Putamen (tissue), 1 donor: ENCODE results near the gene TANGO2.

ENCODE experiments used
- DNase-seq: peaks from one replicate; pipeline ENCODE4 v3.0.0-alpha.2; 2016; ENCODE audit warnings: low spot score

The TANGO2 gene

DNA sequence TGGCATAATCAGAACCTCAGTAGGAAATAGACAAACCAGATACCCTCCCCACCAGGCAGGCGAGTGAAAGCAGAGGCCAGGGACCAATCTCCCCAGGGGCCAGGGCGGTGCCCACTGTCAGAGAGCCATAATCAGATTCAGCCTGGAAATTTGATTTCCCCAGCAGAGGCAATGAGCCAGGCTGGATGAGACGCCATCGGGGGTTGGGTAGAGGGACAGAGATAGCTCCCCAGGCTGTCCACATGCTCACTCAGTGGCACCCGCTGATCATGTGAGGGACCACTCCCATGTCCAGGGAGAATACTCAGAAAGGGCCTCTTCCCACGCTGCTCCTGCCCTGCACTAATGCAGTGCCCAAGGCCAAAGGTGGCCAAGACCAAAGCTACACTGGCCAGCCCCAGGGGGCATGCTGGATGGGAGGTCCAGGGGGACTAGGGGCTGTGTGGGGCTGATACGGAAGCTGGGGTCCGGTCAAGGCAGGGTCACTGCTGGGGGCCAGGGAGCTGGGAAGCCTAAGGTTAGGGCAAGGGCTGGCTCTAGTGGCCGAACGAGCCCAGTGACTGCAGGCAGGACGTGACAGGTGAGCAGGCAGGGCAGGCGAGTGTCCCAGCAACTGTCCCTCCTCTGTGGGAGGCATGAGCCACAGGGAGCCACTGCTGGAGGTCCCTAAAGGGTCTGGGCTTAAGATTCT lies 24.1 kb upstream of the TANGO2 start:
- DNase-seq = no peak

DNA sequence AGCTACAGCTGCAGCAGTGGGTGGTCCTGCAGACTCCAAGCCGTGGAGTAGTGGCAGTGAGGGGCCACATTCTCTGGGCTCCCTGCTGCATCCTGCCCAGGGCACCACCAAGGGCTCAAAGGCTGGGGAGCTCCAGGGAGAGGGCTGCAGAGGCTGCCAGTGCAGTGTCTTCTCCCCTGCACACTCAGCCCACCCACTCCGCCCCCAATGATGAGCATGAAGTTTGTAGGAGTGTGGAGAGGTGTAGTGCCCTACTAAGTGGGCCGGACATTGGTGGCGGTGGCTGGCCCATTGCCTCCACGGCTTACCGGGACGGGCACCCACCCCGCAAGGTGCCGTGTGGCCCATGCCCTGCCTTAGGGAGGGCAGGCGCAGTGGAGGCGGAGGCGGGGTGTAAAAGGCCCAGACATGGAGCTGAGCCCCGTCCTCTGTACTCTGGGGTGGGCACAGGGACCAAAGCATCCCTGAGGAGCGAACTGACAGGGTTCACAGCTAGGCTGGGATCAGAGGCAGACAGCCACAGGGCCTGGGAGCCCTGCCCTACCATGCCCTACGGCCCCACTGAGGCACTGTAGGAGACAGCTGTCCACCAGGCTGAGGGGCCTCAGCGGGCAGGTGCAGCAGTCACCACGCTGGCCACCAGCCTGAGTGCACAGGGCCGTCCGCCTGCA lies 23.2 kb upstream of the TANGO2 start:
- DNase-seq = no peak

DNA sequence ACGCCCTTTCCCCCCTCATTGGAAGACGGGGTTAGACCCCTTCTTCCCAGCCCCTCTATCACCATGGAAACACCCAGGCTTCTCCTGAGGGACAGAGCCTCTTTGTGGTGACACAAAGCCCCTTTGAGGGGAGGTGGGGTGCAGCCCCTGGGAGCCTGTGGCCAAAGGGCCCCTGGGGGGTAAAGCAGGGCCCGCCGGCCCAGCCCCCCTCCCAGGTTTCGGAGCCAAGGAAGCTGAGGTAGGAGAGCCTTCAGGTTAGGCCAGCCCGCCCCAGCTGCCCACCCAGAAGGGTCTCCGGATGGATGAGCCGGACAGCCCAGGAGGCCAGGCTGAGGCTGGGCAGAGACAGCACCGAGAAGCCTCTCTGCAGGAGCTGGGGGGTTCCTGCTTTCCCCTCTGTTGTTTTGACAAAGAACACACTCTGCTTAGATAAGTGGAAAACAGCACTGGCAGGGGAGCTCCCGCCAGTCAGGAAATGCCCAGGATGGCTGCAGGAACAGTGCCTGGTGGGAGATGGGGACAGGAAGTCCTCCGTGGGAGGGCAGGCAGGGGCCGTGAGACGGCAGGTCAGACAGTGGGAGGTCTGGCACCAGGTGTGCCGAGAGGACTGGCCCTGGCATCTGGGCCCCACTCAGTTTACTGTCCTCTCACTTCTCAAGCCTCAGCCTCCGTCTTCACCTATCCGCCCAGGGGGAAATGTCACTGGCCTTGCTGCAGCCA lies 22.5 kb upstream of the TANGO2 start:
- no peak for DNase-seq

DNA sequence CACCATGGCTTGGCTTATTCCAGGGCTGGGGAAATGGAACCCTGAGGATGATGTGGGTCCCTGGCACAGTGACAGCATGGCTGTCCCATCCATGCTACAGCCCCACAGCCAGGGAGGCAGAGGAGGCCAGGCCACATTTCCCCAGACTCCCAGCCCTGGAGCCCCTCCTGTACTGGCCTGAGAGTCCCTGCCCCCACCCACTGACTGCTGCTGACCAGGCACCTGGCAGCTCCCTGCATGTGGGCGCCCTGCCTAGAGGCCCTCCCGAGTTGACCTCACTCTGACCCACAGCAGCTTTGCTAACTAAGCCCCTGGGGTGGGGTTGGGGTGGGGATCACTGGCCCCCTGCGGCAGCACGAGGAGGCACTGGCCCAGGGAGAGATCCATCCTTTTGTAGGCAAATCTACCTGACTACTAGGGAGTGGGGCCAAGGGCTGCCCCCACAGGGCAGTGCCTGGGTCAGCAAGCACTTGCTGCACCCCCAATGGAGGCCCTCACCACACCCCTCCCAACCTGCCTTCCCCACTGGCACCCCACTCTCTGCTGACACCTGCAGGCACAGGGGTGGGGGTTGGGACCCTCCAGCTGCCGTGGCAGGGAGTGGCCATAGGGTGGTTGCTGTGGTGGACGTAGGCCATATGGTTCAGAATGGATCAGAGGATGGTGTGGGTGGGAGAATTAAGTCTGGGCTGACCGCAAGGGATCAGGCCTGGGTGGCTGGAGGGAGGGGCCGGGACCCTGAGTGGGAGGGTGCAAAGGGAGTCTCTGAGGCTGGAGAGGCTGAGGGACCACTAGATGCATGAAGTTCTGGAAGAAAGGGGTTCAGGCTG lies 21.7 kb upstream of the TANGO2 start:
- DNase-seq = no peak

DNA sequence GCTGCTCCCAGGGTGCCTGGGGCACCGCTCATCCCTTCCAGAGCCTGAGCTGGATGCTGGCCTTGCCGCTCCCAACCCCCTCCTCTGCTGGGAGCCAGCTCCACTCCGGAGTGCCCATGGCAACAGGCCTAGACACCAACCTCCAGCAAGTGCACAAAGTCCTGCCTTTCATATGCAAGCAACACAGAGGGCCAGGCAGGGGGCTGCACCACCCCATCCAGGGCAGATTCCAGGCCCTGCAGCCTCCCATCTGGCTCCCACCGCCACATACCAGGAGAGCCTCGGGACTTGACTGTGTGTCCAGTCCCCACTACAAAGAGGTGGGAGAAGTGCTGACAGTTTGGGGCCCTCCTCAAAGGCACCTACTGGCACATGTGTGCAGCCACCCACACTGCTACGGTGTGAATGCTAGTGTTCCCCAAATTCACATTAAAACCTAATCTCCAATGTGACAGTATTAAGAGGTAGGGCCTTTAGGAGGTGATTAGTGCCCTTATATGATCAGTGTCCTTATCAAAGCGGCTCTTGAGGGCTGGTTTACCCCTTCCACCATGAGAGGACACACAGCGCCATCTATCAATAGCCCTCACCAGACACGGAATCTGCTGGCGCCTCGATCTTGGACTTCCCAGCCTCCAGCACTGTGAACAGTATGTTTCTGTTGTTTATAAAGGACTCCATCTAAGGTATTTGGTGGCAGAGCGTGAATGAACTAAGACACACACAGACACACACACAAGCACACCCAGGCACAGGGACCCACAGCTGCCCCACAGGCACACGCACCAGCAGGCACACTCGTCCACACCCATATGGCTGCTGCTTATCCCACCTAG lies 20.4 kb upstream of the TANGO2 start:
- DNase-seq = no peak

DNA sequence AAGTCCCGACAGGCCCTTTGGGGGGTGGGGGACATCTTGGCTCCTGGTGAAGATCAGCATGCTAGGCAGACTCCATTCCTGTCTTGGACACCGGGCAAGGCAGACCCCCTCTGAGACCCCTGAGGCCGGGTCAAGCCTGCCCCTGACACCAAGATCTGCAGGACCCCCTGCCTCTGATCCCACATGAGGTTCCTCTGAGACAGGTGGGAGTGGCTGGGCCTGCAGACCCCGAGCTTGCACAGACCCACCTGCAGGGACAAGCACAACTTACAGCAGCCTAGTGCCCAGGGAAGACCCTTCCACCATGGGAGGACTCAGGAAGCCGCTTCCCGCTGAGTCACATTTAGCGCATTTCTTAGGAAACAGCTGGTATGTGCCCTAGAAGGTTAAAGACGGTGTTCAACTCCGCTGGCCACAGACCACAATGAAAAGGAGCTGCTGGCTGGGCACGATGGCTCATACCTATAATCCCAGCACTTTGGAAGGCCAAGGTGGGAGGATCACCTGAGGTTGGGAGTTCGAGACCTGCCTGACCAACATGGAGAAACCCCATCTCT lies 19.8 kb upstream of the TANGO2 start:
- DNase-seq = no peak

DNA sequence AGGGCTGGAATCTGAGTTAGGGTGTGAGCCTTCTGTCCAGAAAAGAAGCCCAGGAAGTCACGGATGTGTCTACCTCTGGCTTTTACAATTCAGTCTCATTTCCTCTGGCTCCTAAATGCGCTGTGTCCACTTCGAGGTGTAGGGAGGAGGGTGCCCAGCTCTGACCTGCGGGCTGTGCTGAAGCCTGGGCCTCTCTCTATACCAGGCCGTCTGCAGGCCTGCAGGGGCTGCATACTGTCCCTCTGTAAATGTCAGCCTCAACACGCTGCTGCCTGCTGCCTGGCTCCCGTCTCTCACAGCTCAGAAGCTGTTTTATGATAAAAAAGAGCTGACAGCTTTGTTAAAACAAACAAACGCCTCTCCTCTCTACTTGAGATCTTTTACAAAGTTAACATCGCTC lies 18.8 kb upstream of the TANGO2 start:
- DNase-seq = no peak

DNA sequence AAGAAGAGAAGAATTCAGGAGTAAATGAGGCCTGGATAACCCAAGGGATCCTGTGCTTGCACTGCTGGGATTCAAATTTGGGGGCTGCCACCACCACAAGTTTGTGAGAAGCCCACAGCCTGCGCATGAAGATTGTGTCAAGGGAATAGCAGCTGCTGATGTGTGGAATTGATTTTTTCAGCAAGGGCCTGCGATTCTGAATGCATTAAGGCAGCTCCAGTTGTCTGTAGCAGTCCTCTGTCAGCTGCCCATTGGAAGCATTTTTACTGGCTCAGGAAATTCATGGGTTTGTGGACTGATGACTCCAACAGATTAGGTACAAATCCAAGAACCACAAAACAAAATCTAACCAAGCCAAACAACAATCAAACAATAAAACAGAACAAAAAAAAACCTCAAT lies 18.3 kb upstream of the TANGO2 start:
- DNase-seq = no peak

DNA sequence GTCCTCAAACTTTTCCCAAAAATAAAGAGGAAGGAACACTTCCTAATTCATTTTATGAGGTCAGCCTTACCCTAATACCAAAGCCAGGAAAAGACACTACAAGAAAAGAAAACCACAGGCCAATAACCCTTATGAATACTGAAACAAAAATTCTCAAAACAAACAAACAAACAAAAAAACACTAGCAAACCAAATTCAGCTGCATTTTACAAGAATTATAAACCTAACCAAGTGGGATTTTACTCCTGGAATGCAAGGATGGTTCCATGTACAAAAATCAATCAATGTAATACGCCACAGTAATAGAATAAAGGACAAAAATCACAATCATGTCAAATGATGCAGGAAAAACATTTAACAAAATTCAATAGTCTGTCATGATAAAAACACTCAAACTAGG lies 17.6 kb upstream of the TANGO2 start:
- DNase-seq = no peak

DNA sequence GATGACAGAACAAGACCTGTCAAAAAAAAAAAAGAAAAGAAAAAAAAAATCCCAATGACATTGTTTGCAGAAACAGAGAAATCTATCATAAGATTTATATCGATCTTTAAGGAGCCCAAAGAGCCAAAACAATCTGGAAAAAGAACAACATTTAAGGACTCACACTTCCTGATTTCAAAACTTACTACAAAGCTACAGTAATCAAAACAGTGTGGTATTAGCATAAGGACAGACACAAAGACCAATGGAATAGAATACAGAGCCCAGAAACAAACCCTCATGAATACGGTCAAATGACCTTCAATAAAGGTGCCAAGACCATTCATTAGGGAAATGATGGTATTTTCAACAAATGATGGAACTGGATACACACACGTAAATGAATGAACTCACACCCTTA lies 16.4 kb upstream of the TANGO2 start:
- no peak for DNase-seq

DNA sequence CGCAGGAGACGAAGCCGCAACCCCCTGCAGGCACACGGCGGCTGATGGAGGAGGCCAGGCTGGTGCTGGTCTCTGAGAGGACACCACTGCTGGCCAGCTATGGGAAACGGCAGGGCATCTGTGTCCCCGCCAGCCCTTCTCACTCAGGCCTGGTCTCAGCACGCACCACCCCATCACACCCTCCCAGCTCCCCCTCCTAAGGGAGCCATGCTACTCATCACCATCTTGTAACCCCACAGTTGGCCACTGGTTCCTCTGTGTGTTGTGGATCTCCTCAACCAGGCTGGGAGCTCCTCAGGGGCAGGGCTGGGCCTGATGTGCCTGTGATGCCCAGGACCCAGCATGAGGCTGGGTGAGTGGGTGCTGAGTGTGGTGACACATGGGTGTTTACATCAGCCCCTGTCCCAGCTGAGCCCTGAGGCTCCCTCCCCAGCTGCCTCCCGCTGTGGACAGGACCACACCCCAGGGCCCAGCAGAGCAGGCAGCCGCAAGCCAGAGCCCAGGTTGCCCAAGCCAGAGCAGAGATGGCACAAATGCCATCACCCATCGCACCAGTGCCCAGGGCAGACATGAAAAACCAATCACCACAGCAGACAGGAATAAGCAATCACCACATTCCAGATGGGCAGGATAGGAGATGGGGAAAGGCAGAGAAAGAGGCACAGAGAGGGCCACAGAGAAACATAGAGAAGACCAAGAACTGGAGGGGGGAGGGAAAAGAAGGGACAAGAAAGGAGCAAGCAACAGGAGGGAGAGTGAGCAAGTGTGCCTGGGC lies 12.5 kb upstream of the TANGO2 start:
- DNase-seq = no peak

DNA sequence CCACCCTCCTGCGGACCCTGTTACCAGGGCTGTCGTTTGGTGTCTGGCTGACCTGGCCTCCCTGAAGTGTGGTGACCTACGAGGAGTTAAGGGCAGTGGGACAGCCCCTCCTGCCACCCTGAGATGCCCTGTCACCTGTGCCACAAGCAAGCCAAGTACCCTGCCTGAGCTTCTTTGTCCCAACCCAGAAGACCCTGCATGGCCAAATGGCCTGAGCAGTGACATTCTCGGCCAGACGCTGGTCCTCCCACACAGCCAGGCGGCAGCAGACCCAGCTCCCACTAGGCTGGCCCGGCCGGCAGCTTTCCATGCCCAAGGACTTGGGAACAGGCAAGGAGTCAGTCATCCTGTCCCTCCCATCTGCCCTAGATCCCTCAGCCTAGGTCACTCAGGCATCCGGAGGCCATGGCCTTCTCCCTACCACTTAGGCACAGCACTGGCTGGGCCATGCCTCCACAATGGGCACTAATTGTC lies 11.9 kb upstream of the TANGO2 start:
- no peak for DNase-seq

DNA sequence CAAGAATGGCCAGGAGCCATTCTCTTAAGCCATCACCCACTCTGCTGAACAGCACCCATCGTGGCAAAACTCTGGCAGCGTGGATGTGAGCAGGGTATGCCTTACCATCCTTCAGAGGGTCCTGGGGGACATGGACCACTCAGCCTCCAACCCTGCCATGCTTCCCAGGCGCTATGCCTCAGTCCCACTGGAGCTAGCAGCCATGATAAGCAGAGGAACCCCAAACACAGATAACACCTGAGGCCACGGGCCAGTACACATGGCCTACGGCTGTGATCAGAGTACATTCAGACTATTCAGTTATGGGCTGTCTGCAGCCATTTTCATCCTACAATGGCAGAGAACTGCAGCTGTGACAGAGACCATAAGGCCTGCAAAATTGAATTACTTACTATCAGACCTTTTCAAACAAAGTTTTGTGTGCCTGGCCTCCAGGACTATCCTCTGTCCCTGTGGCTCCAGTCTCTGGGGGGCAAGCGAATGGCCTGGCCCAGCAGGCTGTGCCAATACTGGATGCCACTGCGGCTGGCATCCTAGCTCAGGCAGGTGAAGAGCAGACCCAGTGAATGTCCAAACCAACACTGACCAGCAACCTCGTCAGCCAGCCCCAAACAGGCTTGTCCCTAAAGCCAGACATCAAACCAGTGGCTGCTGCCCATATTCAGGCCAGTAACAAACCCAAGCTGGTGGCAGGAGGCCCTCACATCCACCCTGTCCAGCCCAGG lies 11.2 kb upstream of the TANGO2 start:
- no peak for DNase-seq

DNA sequence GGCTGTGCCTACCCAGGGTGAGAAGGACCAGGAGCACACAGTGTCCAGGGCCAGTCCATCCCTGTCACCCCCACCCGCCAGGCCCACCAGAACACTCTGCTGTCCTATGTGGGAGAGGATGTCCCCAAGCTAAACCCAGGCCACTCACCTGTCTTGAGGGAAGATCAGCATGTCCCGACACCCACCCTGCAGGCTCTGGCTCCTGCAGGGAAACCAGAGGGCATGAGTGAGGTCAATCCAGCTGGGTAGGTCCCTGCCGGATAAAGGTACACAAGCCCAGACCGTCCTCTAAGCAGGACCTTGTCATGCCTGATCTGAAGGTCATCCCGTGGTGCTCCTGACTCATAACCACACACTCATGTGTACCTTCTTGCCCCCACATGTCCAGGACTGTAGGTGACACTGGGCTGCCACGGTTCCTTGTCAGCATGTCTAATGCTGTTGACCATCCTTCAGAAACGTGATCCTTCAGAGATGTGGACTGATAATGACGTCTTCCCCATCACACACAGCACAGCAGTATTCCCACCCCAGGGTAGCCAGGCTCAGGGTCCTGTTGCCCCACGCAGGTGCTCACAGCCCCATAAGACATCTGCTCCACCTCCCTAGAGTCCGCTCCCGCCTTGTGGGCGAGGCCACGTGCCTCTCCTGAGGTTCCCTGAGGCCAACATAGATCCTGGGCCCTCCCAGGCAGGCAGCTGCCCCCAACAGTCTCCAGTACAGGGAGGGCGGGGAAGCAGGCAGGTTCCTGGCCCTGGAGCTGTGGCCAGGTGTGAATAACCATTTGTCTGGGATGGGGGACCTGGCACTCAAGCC lies 10.4 kb upstream of the TANGO2 start:
- no peak for DNase-seq

DNA sequence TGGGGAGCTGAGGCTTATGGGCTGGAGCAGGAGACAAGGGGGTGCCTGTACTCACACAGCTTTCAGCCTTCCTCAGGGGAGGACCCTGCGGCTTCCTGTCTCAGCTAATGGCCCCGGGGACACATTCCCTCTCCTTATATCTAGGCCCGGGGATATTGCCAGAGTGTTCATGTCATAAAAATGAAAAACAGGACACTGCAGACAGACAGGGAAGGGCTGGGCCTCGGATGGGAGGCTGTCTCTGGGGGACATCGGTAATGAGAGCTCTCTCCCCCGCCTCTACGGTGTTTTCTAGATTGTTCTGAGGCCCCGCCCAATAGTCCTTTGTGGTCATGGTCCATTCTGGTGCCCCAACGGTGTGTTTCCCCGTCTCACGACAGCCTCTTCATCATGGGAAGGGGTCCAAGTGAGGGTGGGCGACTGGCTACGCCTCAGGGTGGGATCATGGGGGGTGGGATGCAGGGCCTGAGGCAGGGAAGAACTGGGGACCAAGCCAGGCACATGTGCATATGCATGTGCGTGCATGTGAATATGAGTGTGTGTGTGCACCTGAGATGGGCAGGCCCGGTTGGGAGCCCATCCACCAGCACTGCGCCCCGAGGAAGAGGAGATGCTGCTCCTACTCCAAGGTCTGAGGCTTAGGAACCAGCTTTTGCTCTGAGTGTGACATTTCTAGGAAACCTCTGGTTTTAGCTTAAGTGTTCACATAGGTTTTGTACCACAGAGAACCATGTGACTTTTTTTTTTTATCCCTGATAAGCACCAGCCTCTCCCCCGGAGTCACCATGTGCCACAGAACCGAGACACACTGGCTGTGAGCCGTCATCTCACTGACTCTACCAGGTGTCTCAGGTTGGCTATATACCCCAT lies 9.6 kb upstream of the TANGO2 start:
- no peak for DNase-seq

DNA sequence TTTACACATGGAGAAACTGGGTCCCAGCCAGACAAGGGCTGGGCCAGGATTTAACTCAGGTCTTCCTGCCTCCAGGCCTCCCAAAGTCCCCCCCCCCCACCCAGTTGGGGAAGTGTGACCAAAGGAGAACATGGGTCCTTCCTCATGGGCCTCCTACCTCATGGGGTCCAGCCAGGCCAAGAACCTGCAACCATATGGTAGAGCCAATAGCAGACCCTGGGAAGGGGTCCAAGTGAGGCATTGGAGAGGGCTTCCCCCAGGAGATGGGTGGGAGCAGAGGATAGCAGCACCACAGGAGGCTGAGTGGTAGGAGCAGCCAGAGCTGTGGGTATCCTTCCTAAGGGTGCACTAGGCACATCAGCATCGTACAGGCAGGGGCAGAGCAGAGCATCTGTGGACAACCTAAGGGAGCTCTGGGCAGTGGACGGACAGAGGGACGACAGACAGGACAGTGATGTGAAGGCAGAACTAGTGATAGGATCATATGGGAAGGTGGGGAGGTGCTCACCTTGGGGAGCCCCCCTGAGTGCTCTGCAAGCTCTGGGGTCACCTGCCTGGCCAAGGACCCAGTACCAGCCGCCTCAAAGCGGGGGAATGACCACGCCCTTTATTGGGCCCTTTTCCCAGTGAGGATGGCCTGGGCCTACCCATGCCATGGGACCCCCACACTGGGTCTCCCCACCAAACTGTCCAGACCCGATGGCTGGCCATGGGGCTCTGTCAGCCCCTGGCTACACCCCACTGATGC lies 8.7 kb upstream of the TANGO2 start:
- DNase-seq = no peak

DNA sequence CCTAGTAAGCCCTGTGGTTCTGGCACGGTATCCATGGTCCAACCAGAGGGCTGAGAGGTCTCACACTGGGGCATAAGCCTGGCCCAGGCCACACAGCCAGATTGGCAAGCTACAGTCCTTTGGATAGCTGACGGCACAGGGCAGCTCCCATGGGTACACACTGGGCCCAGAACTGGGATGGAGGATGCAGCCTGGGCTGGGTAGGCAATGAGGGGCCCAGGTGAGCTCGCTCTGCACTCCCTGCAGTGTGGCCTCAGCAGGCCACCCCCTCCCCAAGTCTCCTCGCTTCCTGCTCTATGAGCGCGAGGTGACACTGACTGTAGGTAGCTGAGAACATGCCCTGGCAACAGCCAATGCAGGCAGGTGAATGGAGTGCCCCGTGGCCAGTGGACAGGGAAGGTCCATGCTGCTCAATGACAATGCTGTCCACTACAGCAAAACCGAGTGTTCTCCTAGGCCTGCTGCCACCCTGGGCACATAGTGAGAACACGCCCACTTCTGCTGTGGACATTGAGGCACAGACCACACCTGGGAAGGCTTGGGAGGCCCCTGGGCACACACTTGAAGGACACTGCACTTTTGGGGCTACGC lies 8.1 kb upstream of the TANGO2 start:
- DNase-seq = no peak
